GM12801 (cell line): ENCODE measurements around the gene MAD2L2.

Source experiments
- TF ChIP-seq, protein P1 (sequence below): IDR thresholded peaks from one replicate; pipeline ENCODE4 v1.5.1; 2011; ENCODE audit warnings: control low read depth; ENCODE audit not compliant: insufficient read length; ENCODE audit errors: extremely low read depth

The MAD2L2 gene

DNA sequence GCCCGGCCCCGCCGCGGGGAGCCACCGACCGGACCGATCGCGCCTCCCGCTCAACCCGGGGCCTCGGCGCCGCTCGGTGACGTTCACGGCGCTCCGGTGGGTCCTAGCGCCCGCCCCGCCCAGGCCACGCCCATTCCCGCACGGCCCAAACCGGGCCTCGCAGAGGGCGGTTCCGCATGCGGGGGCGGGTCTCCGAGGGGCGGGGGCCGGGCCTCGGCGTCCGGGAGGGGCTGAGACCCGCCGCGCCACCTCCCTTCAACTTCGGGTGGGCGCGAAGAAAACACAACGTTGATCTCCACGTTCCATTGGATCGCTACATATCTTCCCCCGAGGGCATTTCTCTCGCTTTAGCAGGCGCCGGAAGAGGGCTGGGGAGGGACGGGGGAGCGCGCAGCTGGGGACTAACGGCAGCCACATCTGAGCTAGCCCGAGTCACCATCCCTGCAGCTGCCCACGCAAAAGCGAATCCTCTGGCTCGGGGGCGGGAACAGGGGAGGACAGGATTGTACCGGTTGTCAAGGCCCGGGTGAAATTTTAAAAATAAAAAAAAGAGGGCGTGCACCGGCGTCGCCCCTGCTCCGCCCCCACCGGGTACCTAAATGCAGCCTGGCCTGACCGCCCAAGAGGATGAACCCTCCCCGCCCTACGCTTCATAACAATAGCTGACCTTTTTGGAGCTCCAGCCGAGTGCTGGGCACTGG is at the start of gene MAD2L2:
Gene MAD2L2, minus strand, starts transcription at position 78 of the 701 bp plus-strand sequence. CDS start 547 bp downstream, outside the sequence.
- TF ChIP-seq, protein P1, sequence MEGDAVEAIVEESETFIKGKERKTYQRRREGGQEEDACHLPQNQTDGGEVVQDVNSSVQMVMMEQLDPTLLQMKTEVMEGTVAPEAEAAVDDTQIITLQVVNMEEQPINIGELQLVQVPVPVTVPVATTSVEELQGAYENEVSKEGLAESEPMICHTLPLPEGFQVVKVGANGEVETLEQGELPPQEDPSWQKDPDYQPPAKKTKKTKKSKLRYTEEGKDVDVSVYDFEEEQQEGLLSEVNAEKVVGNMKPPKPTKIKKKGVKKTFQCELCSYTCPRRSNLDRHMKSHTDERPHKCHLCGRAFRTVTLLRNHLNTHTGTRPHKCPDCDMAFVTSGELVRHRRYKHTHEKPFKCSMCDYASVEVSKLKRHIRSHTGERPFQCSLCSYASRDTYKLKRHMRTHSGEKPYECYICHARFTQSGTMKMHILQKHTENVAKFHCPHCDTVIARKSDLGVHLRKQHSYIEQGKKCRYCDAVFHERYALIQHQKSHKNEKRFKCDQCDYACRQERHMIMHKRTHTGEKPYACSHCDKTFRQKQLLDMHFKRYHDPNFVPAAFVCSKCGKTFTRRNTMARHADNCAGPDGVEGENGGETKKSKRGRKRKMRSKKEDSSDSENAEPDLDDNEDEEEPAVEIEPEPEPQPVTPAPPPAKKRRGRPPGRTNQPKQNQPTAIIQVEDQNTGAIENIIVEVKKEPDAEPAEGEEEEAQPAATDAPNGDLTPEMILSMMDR = no peak

DNA sequence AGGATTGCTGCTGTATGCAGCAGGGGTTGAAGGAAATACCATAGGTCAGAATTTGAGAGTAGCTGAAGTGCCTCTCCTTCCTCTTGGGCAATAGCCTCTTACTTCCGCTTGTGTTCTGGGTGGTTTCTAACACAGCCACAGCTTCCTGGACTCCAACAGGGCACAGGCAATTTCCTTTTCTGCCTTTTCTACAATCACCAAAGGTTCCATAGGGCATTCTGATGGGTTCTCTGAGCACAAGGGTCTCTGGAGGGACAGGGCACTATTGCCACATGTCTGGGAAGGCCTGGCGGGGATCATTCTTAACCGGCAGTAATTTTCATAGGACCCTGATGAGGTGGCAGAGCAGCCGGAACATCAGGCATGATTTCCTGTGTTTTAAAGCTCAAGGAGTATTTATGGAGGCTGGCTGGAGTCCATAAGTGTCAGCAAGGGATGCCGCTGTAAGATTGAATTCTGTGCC is 49.5 kb upstream of the MAD2L2 start:
- TF ChIP-seq, protein P1 = no peak

DNA sequence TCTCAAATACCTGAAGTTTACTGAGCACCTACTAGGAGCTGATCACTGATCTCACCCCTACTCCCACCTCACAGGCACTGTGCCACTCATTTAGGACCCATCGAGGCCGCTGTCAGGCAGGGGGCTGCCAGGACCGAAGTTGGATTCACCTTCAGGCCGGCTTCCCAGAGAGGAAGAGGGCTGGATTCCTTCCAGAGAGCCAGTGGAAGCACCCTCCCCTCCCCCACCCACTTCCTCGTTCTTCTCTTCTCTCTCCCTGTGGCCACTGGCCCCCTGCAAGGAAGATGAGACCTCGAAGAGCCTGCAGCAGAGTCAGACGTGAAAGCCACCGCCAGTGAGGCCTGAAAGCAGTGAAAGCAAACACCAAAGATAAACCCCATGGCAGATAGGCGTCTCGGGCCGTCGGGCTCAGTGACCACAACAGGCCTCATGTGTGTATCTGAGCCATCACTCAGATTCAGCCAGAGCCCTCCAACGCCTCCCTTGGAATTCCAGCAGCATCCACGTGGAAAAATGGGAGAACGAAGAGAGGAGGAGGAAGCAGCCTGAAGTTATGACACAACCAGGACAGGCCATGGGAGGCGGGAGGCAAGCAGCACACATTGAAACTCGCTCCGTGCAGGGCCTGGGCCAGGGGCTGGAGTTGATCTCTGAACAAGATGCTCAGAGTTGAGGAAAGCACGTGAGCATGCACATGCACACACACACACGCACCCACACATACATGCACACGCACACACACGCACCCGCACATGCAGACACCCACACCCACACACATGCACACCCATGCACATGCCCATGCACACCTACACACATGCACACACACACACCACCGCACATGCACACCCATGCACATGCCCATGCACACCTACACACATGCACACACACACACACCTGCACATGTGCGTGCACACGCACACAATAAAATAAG is 48.8 kb upstream of the MAD2L2 start:
- TF ChIP-seq, protein P1 = no peak

DNA sequence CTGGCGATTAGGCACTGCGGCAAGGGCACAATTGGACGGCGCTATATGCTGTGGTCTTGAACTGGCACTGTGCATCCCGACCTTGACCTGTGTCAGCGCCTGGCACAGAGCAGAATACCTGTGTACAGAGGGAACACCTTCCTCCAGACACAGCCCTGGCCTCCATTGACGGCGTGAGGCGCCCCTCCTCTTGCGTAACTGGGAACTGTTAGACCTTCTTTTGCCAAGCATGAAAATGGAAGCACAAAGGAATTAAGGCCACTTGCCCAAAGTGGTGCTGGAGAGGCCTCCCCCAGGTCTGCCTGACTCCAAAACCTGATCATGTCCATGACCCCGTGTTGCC is 48.2 kb upstream of the MAD2L2 start:
- TF ChIP-seq, protein P1 = no peak

DNA sequence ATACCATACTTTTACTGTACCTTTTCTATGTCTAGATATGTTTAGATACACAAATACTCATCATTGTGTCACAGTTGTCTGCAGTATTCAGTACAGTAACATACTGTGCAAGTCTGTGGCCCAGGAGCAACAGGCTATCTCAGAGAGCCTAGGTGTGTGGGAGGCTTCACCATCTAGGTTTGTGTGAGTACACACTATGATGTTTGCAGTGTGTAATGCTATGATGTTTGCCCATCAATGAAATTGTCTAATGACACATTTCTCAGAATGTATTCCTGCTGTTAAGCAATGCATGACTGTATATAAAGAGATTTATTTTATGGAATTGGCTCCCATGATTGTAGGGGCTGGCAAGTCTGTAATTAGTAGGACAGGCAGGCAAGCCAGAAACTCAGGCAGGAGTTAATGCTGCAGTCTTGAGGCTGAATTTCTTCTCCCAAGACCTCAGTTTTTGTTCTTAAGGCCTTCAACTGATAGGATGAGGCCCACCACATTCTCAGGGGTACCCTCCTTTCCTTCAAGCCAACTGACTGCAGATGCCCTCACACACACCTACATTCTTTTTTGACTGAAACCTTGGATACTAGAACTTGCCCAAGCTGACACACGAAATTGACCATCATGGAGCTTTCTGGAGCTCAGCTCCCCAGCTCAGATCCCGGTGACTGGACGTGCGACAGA is 47.3 kb upstream of the MAD2L2 start:
- TF ChIP-seq, protein P1 = no peak

DNA sequence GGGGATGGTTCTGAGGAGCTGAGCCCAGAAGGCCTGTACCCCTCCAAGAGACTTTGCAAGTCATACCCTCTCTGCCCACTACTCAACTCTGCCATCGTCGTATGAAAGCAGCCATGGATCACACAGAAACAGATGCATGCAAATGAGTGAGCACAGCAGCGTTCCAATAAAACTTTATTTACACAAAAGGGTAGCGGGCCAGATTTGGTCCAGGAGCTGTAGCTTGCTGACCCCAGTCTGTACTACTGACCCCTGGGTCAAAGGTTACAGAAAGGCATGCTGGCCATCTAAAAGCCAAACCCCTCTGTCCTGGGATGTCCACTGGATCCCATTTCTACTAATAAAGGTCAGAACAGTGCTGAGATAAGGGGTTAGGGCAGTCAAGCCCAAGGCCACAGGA is 46.2 kb upstream of the MAD2L2 start:
- TF ChIP-seq, protein P1 = no peak

DNA sequence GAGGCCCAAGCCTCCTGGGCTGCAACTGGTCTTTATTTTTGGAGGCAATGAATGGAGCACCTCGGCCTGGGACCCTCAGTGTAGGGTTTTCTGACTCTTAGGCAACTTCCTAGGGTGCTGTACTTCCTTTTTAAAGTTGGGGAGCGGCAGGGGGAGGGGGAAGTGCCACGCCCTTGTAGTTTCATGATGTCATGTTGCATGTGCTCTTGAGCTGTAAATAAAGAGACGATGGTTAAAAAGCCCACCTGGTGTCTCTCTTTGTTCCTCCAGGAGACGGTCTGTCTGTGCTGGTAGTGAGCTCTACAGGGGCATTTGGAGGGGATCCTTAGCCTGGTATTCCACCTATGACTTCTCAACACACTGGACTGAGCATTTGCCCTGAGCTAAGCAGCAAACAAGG is 44.7 kb upstream of the MAD2L2 start:
- TF ChIP-seq, protein P1 = no peak
